ENCODE measurements around the gene VIPR2. TPM values are rescaled to one million over a fixed set of nuclear protein-coding genes. Genes with fewer than 3 reads are reported as not detected.

Gene VIPR2
- total RNA-seq, 6 experiments from 2014 or later, result 0.15 to 0.51 (median 0.26) TPM; not detected in 2

DNA sequence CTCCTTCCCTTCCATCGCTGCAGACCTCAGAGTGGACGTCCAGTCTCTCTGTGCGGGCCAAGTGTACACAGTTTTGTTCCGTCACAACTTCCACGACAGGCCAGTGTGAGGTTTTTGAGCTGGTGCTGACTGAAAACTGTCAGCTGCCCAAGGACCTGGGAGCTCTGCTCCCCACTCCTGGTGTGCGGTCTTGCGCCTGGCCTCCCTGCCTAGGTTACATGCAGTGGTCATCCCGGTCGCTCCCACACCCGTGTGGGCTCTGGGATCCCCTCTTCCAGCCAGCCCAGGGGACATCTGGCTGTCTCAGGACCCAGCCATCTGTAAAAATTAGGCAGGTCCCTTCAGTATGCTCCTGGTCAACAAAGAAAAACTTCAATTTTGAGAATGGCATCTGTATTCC, 127.5 kb downstream of the VIPR2 start:
- Histone ChIP-seq H3K4me1 (no peaks in the 10 kb centered on the region), H3K27ac (no peak overlapping the region), H3K9me3 (no peaks in the 10 kb centered on the region), H3K27me3 (no peaks in the 10 kb centered on the region), H3K4me3 (no peak overlapping the region), H3K36me3 (no peaks in the 10 kb centered on the region)
- intact Hi-C loops (cut with DNase I), result no loop called here
- 85% methylated on average over 8 of the region's 10 CpGs for WGBS (ENCODE audit: insufficient coverage, low coverage, low lambda C conversion rate, missing lambda C conversion rate)
- no peak for ATAC-seq
- no peak for DNase-seq
- TF ChIP-seq POLR2A (IDR thresholded peaks at IDR 0.05), result no peak
- TF ChIP-seq, protein P1, sequence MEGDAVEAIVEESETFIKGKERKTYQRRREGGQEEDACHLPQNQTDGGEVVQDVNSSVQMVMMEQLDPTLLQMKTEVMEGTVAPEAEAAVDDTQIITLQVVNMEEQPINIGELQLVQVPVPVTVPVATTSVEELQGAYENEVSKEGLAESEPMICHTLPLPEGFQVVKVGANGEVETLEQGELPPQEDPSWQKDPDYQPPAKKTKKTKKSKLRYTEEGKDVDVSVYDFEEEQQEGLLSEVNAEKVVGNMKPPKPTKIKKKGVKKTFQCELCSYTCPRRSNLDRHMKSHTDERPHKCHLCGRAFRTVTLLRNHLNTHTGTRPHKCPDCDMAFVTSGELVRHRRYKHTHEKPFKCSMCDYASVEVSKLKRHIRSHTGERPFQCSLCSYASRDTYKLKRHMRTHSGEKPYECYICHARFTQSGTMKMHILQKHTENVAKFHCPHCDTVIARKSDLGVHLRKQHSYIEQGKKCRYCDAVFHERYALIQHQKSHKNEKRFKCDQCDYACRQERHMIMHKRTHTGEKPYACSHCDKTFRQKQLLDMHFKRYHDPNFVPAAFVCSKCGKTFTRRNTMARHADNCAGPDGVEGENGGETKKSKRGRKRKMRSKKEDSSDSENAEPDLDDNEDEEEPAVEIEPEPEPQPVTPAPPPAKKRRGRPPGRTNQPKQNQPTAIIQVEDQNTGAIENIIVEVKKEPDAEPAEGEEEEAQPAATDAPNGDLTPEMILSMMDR (IDR thresholded peaks at IDR 0.05), result no peak

DNA sequence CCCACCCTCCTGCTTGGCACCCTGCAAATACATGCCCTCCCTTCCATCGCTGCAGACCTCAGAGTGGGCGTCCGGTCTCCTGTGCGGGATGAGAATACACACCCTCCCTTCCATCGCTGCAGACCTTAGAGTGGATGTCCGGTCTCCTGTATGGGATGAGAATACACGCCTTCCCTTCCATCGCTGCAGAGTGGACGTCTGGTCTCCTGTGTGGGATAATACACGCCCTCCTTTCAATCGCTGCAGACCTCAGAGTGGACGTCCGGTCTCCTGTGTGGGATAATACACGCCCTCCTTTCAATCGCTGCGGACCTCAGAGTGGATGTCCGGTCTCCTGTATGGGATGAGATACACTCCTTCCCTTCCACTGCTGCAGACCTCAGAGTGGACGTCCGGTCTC, 128.1 kb downstream of the VIPR2 start:
- TF ChIP-seq, protein P1 (IDR thresholded peaks at IDR 0.05), result no peak
- TF ChIP-seq POLR2A (IDR thresholded peaks at IDR 0.05), result no peak
- no peak overlapping the region for H3K4me3 ChIP-seq
- no peaks in the 10 kb centered on the region for H3K9me3 ChIP-seq
- no peaks in the 10 kb centered on the region for H3K36me3 ChIP-seq
- no peaks in the 10 kb centered on the region for H3K4me1 ChIP-seq
- H3K27me3 ChIP-seq, result no peaks in the 10 kb centered on the region
- 76% methylated on average over 16 of the region's 19 CpGs for WGBS (ENCODE audit: insufficient coverage, low coverage, low lambda C conversion rate, missing lambda C conversion rate)
- ATAC-seq (no peak), DNase-seq (peak in 1 of 3 donors; percentile 28)
- no peak overlapping the region for H3K27ac ChIP-seq
- intact Hi-C loops (cut with DNase I), result no loop called here

DNA sequence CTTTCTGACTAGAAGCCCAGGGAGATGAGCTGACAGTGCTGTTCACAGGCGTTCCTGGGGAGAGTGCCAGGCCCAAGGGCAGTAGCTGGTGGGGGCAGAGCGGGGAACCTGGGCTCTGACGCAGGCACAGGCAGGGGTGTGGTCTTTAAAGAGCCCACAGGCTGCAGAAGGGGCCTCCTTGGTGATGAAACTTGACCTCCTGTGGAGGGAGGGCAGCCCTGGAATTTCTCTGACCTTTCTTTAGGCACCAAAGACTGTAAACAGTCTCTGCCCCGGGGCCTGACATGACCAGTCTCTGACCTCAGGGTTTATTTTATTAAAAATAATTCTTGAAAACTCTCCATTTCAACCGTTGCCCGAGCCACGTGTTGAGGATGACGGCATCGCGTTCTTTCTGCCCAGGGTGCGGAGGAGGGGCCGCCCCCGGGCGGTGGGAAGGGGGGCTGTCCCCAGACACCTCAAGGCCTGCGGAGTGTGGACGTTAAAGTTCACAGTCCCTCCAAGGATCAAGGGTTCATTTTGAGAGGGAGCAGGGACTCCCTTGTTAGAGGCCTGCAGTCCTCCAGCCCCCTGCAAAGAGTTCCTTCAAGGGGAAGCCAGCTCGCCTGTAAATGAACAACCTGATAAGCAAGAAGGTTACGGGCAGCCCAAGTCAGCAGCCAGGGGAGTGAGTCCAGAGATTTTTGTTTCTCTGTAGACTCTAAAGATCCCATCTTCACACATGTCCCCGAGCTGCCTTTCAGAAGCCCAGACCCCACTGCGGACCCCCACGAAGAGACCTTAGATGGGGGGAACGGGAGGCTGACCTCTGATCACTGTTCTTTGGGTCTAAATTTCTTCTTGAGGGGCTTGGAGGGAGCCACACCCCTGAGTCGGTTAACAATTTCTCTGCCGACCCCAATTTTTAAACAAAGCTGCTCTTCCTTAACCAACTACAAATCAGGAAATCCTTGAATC, 128.9 kb downstream of the VIPR2 start:
- no peaks in the 10 kb centered on the region for H3K4me1 ChIP-seq
- TF ChIP-seq POLR2A (IDR thresholded peaks at IDR 0.05), result no peak
- TF ChIP-seq, protein P1 (IDR thresholded peaks at IDR 0.05), result no peak
- no peak overlapping the region for H3K4me3 ChIP-seq
- DNase-seq (no peak), ATAC-seq (peak; percentile 21 to 58 (median 37))
- H3K27ac ChIP-seq, result no peak overlapping the region
- H3K27me3 ChIP-seq, result no peaks in the 10 kb centered on the region
- 37% methylated on average over 15 of the region's 24 CpGs for WGBS (ENCODE audit: insufficient coverage, low coverage, low lambda C conversion rate, missing lambda C conversion rate)
- intact Hi-C loops (cut with DNase I), result no loop called here
- H3K36me3 ChIP-seq, result no peaks in the 10 kb centered on the region
- H3K9me3 ChIP-seq, result no peaks in the 10 kb centered on the region

DNA sequence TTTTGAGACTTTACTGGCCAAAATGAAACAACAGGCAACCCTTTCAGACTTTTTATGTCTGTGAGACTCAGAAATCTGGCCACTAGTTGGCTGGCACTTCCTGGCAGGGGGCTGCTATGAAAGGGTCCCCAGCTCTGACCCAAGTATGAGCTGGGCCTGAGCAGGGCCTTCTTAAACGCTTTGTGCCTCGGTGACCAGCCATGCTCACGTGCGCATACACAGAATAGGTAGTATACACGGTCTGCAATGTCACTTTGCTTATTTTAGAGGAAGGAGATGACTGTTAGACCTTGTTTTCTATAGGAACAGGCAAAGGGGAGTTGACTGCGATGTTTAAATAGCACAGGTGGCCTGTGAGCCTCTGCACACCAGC, 129.6 kb downstream of the VIPR2 start:
- no peak overlapping the region for H3K27ac ChIP-seq
- no peak for ATAC-seq
- TF ChIP-seq, protein P1 (IDR thresholded peaks at IDR 0.05), result no peak
- TF ChIP-seq POLR2A (IDR thresholded peaks at IDR 0.05), result no peak
- no peaks in the 10 kb centered on the region for H3K9me3 ChIP-seq
- H3K27me3 ChIP-seq, result no peaks in the 10 kb centered on the region
- intact Hi-C loops (cut with DNase I), result no loop called here
- DNase-seq, result no peak
- no peak overlapping the region for H3K4me3 ChIP-seq
- no peaks in the 10 kb centered on the region for H3K4me1 ChIP-seq
- no peaks in the 10 kb centered on the region for H3K36me3 ChIP-seq
- 67% methylated on average over 3 of the region's 6 CpGs for WGBS (ENCODE audit: insufficient coverage, low coverage, low lambda C conversion rate, missing lambda C conversion rate)
